Gastrocnemius medialis (tissue), 4 donors: ENCODE data around the gene GRHL3. TPM values are rescaled to one million over a fixed set of nuclear protein-coding genes. Genes with fewer than 3 reads are reported as not detected.

Source experiments
- ATAC-seq, 2 donors: fragments of 150-250 bp; one replicate each; pipeline ENCODE4 v1.9.1; 2016
- DNase-seq, 2 donors: peaks; one replicate each; pipeline ENCODE4 v3.0.0-alpha.2; 2019
- H3K27ac ChIP-seq, 4 donors: fragments of 200-600 bp; sonication (generic); 1 replicate in 1 of 4; 2 replicates in 3 of 4; pipeline ENCODE4 v1.5.1; 2016 to 2018; ENCODE audit warnings: mild to moderate bottlenecking in 2 of 4, moderate library complexity in 1 of 4
- H3K27me3 ChIP-seq, 3 donors: fragments of 200-600 bp; sonication (generic) in 2 of 3; 1 replicate in 1 of 3; 2 replicates in 2 of 3; pipeline versions ENCODE4 v1.5.1 to v1.6.0; 2016 to 2019; ENCODE audit warnings: mild to moderate bottlenecking in 1 of 3, moderate library complexity in 1 of 3
- H3K36me3 ChIP-seq, 2 donors: fragments of 200-600 bp; sonication (generic) in 1 of 2; one replicate each; pipeline ENCODE4 v1.5.1; 2017 to 2018
- H3K4me1 ChIP-seq, 2 donors: fragments of 200-600 bp; sonication (generic) in 1 of 2; one replicate each; pipeline ENCODE4 v1.5.1; 2016 to 2017; ENCODE audit warnings: mild to moderate bottlenecking in 2 of 2
- H3K4me3 ChIP-seq, 4 donors: fragments of 200-600 bp; sonication (generic) in 3 of 4; 1 replicate in 1 of 4; 2 replicates in 3 of 4; pipeline ENCODE4 v1.5.1; 2016 to 2019; ENCODE audit warnings: mild to moderate bottlenecking in 2 of 4
- H3K9me3 ChIP-seq, 3 donors: fragments of 200-600 bp; sonication (generic) in 2 of 3; 1 replicate in 1 of 3; 2 replicates in 2 of 3; pipeline ENCODE4 v1.5.1; 2016 to 2019
- POLR2A ChIP-seq, 2 donors: fragments of 450-650 bp; IDR thresholded peaks; one replicate each; pipeline ENCODE4 v1.6.1; 2017; ENCODE audit warnings: antibody characterized with exemption in 2 of 2, mild to moderate bottlenecking in 2 of 2, moderate library complexity in 2 of 2
- in situ Hi-C, 4 donors: fragments of 200-750 bp; cut with MboI; loops; one replicate each; pipeline versions ENCODE4 v1.15.0 to v1.8.0; 2017; ENCODE audit warnings: low sequenced_read_pairs in 4 of 4
- intact Hi-C: fragments of 100-400 bp; cut with DNase I; formaldehyde crosslinking; loops from one replicate; pipeline ENCODE4 v1.15.1; 2023; ENCODE audit warnings: low total_unique reads
- total RNA-seq, 4 donors: library from RNA; depleted of rRNA; stranded (reverse); fragments of >200 nt; gene quantifications; one replicate each; pipeline versions ENCODE4 v1.1.0 to v1.2.3, GENCODE V29; 2016
- TF ChIP-seq, protein P1 (sequence below), 5 experiments: fragments of 450-650 bp in 3 of 5; fragments of 200-600 bp in 2 of 5; sonication (generic) in 2 of 5; IDR thresholded peaks in 4 of 5; conservative IDR thresholded peaks in 1 of 5; 1 replicate in 4 of 5; 2 replicates in 1 of 5; pipeline ENCODE4 v1.5.1; 2016 to 2019; ENCODE audit warnings: antibody characterized with exemption in 5 of 5, mild to moderate bottlenecking in 3 of 5, moderate library complexity in 3 of 5

GRHL3 gene
- total RNA-seq, 4 donors from 2014 or later, result not detected

- H3K4me1 ChIP-seq, result peaks cover 0 to 5% of the 10 kb centered on the region in 2 donors
- ATAC-seq (no peak), DNase-seq (no peak)
- no peaks in the 10 kb centered on the region for H3K36me3 ChIP-seq
- no peaks in the 10 kb centered on the region for H3K9me3 ChIP-seq
- in situ Hi-C loops (no loop called here), intact Hi-C loops (no loop called here)
- no peak overlapping the region for H3K4me3 ChIP-seq
- H3K27ac ChIP-seq, result no peak overlapping the region
- TF ChIP-seq, protein P1, sequence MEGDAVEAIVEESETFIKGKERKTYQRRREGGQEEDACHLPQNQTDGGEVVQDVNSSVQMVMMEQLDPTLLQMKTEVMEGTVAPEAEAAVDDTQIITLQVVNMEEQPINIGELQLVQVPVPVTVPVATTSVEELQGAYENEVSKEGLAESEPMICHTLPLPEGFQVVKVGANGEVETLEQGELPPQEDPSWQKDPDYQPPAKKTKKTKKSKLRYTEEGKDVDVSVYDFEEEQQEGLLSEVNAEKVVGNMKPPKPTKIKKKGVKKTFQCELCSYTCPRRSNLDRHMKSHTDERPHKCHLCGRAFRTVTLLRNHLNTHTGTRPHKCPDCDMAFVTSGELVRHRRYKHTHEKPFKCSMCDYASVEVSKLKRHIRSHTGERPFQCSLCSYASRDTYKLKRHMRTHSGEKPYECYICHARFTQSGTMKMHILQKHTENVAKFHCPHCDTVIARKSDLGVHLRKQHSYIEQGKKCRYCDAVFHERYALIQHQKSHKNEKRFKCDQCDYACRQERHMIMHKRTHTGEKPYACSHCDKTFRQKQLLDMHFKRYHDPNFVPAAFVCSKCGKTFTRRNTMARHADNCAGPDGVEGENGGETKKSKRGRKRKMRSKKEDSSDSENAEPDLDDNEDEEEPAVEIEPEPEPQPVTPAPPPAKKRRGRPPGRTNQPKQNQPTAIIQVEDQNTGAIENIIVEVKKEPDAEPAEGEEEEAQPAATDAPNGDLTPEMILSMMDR (IDR thresholded peaks at IDR 0.05 in 4 of 5, conservative IDR thresholded peaks at IDR 0.05 in 1 of 5), result no peak
- no peak for TF ChIP-seq POLR2A (IDR thresholded peaks at IDR 0.05)
- H3K27me3 ChIP-seq, result no peaks in the 10 kb centered on the region
Observed at GRCh38 chr1:24292103-24292502, 27.1 kb upstream of the GRHL3 start.

- DNase-seq (no peak), ATAC-seq (no peak)
- in situ Hi-C loops, result no loop called here
- TF ChIP-seq POLR2A (IDR thresholded peaks at IDR 0.05), result no peak
- TF ChIP-seq, protein P1 (IDR thresholded peaks at IDR 0.05 in 4 of 5, conservative IDR thresholded peaks at IDR 0.05 in 1 of 5), result no peak
- intact Hi-C loops, result no loop called here
- Histone ChIP-seq H3K27me3 (no peaks in the 10 kb centered on the region), H3K4me1 (peaks cover 0 to 5% of the 10 kb centered on the region in 2 donors), H3K36me3 (no peaks in the 10 kb centered on the region), H3K4me3 (no peak overlapping the region), H3K9me3 (no peaks in the 10 kb centered on the region), H3K27ac (no peak overlapping the region)
Observed at GRCh38 chr1:24292887-24293286, 26.3 kb upstream of the GRHL3 start.

DNA sequence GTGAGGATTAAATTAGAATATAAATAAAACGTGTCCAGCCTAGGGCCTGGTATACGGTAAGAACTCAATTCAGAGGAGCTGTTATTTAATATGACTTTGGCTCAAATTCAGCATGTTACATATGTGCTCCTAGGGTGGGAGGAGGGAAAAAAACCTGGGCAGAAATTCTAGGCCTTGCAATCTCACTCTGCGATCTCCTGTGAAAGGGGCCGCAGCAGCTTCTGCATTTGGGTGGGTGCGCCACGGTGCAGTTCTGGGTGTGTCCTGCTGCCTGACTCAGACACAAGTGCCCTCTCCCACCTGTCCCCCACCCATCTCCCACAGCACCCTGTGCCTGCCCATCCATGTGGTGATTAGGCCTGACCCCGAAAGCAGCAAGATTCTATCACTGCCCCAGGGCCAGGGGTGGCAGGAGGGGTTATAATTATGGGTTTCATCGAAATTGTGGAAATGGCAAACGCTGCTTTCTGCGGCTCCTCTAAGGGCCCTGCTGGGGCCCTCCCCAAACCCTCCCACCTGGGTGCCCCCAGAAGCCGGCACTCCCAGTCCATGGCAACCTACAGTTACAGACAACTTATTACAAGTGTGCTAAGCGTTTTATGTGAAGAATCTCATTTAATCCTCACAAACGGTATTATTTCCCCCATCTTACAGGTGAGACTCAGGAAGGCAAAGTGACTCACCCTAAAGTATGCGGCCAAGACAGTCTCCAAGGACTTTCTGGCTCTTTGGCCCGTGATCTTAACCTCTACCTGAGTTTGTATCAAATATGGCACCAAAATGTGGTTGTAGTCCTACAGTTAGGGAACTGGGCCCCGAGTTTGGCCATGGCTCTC is 25.5 kb upstream of the GRHL3 start:
- no peak for ATAC-seq
- no peaks in the 10 kb centered on the region for H3K36me3 ChIP-seq
- peak overlapping the region; percentile 55 to 81 (median 72) for H3K27ac ChIP-seq
- H3K4me3 ChIP-seq, result no peak overlapping the region
- H3K9me3 ChIP-seq, result no peaks in the 10 kb centered on the region
- no peaks in the 10 kb centered on the region for H3K27me3 ChIP-seq
- no peak for TF ChIP-seq POLR2A (IDR thresholded peaks at IDR 0.05)
- TF ChIP-seq, protein P1 (IDR thresholded peaks at IDR 0.05 in 4 of 5, conservative IDR thresholded peaks at IDR 0.05 in 1 of 5), result no peak
- peaks cover 0 to 5% of the 10 kb centered on the region in 2 donors for H3K4me1 ChIP-seq
- intact Hi-C loops (no loop called here), in situ Hi-C loops (no loop called here)
- no peak for DNase-seq

DNA sequence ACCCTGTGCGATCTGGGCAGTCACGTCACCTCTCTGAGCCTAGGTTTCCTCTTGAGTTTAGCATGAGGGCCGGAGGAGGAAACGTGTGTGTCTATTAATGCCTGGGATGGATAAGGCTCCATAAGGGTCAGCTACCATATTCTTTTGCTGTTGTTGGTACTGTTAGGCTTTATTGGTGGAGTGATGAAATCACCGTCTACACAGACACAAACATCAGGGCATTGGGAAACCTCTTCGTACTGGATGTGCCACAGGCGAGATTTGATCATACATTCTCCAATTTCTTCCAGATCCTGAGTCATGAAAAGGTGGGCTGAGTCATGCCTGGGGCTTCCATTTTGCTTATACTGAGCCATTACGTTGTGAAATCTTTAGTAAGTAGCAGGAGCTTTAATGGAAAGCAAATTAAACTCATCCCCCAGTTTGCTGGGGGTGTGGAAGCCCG is 24.9 kb upstream of the GRHL3 start:
- Histone ChIP-seq H3K36me3 (no peaks in the 10 kb centered on the region), H3K9me3 (no peaks in the 10 kb centered on the region), H3K27me3 (no peaks in the 10 kb centered on the region), H3K27ac (peak overlapping the region; percentile 55 to 81 (median 72)), H3K4me3 (no peak overlapping the region), H3K4me1 (peaks cover 0 to 5% of the 10 kb centered on the region in 2 donors)
- intact Hi-C loops (no loop called here), in situ Hi-C loops (no loop called here)
- TF ChIP-seq POLR2A (IDR thresholded peaks at IDR 0.05), result no peak
- TF ChIP-seq, protein P1 (IDR thresholded peaks at IDR 0.05 in 4 of 5, conservative IDR thresholded peaks at IDR 0.05 in 1 of 5), result no peak
- ATAC-seq (peak; percentile 81 to 87), DNase-seq (peak; percentile 37 to 73)
